Measurements from ENCODE around the gene RAPGEF6.

GRCh38 chr5:131417240-131417869 lies 217.7 kb downstream of the RAPGEF6 start:
- peak; percentile 72 for TF ChIP-seq CTCF (IDR thresholded peaks at IDR 0.05; ENCODE audit: low read depth, low read length)
- no peak for TF ChIP-seq EZH2phosphoT487 (IDR thresholded peaks at IDR 0.05; ENCODE audit: low read depth)
